Omental fat pad (tissue), 4 donors: ENCODE results near the gene GPATCH2L. TPM values are rescaled to one million over a fixed set of nuclear protein-coding genes. Genes with fewer than 3 reads are reported as not detected.

Experiments used
- ATAC-seq: fragments of 150-250 bp; one replicate; pipeline ENCODE4 v1.9.1; 2016; ENCODE audit warnings: mild to moderate bottlenecking, moderate library complexity; ENCODE audit not compliant: low FRiP score
- DNase-seq: peaks from one replicate; pipeline ENCODE4 v3.0.0-alpha.2; 2019; ENCODE audit warnings: low spot score
- total RNA-seq, 4 donors: library from RNA; depleted of rRNA; stranded (reverse); fragments of >200 nt; gene quantifications; one replicate each; pipeline ENCODE4 v1.1.0, GENCODE V29; 2016
- TF ChIP-seq, protein P1 (sequence below), 3 donors: fragments of 450-650 bp; IDR thresholded peaks; one replicate each; pipeline ENCODE4 v1.5.1; 2016 to 2017; ENCODE audit warnings: antibody characterized with exemption in 3 of 3, mild to moderate bottlenecking in 3 of 3, moderate library complexity in 2 of 3

The GPATCH2L gene
- total RNA-seq, 4 donors from 2014 or later = 29.1 to 66.7 (median 50.7) TPM

DNA sequence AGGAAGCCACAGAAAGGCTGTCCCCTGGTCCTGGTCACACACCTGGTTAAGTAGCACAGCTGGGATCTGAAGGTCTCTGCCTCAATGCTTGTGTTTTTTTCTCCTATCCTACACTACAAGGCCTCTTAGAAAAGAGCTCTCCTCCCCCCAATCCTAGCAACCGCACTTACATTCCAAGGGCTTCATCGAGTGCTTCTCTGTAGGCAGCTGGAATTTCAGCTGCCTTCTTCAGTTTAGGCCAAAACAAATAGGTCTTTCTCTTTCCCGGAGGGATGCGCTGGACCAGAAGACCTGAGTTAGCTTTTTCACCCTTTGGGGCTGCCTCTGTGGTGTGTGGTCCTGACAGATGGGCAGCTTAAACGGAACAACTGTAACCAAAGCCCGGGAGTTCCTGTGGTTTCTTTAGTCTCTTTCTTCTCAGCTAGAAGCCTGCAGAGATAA is 109.7 kb downstream of the GPATCH2L start:
- no peak for DNase-seq
- TF ChIP-seq, protein P1, sequence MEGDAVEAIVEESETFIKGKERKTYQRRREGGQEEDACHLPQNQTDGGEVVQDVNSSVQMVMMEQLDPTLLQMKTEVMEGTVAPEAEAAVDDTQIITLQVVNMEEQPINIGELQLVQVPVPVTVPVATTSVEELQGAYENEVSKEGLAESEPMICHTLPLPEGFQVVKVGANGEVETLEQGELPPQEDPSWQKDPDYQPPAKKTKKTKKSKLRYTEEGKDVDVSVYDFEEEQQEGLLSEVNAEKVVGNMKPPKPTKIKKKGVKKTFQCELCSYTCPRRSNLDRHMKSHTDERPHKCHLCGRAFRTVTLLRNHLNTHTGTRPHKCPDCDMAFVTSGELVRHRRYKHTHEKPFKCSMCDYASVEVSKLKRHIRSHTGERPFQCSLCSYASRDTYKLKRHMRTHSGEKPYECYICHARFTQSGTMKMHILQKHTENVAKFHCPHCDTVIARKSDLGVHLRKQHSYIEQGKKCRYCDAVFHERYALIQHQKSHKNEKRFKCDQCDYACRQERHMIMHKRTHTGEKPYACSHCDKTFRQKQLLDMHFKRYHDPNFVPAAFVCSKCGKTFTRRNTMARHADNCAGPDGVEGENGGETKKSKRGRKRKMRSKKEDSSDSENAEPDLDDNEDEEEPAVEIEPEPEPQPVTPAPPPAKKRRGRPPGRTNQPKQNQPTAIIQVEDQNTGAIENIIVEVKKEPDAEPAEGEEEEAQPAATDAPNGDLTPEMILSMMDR (IDR thresholded peaks at IDR 0.05) = no peak
- ATAC-seq = no peak

DNA sequence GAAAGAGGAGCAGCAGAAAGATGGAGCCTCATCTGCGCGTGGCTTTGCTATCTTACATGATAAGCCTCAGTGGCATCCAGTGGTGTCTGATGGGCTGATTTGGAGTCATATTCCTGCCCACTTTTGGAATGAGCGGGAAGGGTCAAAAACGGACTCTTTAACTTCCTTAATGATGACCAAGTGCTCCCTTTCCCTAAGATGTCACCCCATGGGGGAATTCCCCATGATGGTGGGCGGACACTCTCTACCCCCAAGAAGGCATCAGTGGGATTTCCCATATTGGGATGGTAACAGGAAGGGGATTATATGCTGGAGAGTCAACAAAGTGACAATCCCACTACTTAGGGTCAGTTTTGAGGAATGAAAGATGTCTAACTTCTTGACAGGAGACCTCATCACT is 110.9 kb downstream of the GPATCH2L start:
- DNase-seq (no peak), ATAC-seq (no peak)
- TF ChIP-seq, protein P1 (IDR thresholded peaks at IDR 0.05) = no peak

Other genes starting within 250 kb of the GPATCH2L start
- 10 to 100 TPM in 3 of 4 donors, 1 to 10 TPM in 1; 9.2 to 54.4 (median 29.6) TPM for gene TGFB3, start 169.9 kb upstream of the GPATCH2L start, total RNA-seq
- gene IFT43, start 166.2 kb upstream of the GPATCH2L start, total RNA-seq = 10 to 100 TPM; 28.7 to 38.8 (median 32.4) TPM
- gene ESRRB, start 224.2 kb downstream of the GPATCH2L start, total RNA-seq = not detected